ENCODE measurements around the gene OBP2B. TPM values are rescaled to one million over a fixed set of nuclear protein-coding genes. Genes with fewer than 3 reads are reported as not detected.
"Not testable (repeated sequence)": the region's sequence is repeated elsewhere in the genome, so short reads cannot be mapped to it uniquely, and the experiment has no call there.

The OBP2B gene
- polyA plus RNA-seq, 1 donor (not counting 4 experiments of a cell fraction or from before 2014, with no cell fraction given), result not detected

GRCh38 chr9:133208171-133208879 is 725 bp downstream of the OBP2B start:
- H3K4me1 ChIP-seq (ENCODE audit: control insufficient read depth, extremely low read depth, insufficient read depth, low read length); H3K36me3 ChIP-seq (ENCODE audit: control insufficient read depth in 2 of 2, extremely low read depth in 1 of 2, insufficient read depth in 2 of 2, low read length in 2 of 2); DNase-seq (ENCODE audit: low read depth, low spot score); H3K9me3 ChIP-seq (ENCODE audit: control insufficient read depth, low read depth, low read length); H3K9me1 ChIP-seq (ENCODE audit: control insufficient read depth, extremely low read depth, insufficient read depth, low read length); H3K4me2 ChIP-seq (ENCODE audit: control insufficient read depth, extremely low read depth, insufficient read depth, low read depth, low read length); dilution Hi-C loops (cut with MboI; ENCODE audit: extremely low pct_ligation_motif_present, low sequenced_read_pairs); H2AFZ ChIP-seq (ENCODE audit: control insufficient read depth, low read length); H3K4me3 ChIP-seq (ENCODE audit: control insufficient read depth in 2 of 3, extremely low read depth in 1 of 3, insufficient read depth in 2 of 3, low read depth in 1 of 3, low read length in 3 of 3); FAIRE-seq; H3K27me3 ChIP-seq (ENCODE audit: control insufficient read depth, extremely low read depth, insufficient read depth, low read length); H4K20me1 ChIP-seq (ENCODE audit: control insufficient read depth, extremely low read depth, insufficient read depth, low read length); H3K9ac ChIP-seq (ENCODE audit: control insufficient read depth, extremely low read depth, insufficient read depth, low read length); H3K79me2 ChIP-seq (ENCODE audit: control insufficient read depth, insufficient read depth, low read length); H3K27ac ChIP-seq (ENCODE audit: control insufficient read depth, insufficient read depth, low read length): not testable (repeated sequence)

GRCh38 chr9:133207540-133208170 is 1.4 kb downstream of the OBP2B start:
- Histone ChIP-seq H3K4me2 (ENCODE audit: control insufficient read depth, extremely low read depth, insufficient read depth, low read depth, low read length) (no peak overlapping the region), H3K9ac (ENCODE audit: control insufficient read depth, extremely low read depth, insufficient read depth, low read length) (no peak overlapping the region), H3K4me1 (ENCODE audit: control insufficient read depth, extremely low read depth, insufficient read depth, low read length) (no peaks in the 10 kb centered on the region), H3K36me3 (ENCODE audit: control insufficient read depth in 2 of 2, extremely low read depth in 1 of 2, insufficient read depth in 2 of 2, low read length in 2 of 2) (no peaks in the 10 kb centered on the region), H3K9me1 (ENCODE audit: control insufficient read depth, extremely low read depth, insufficient read depth, low read length) (no peaks in the 10 kb centered on the region), H3K4me3 (ENCODE audit: control insufficient read depth in 2 of 3, extremely low read depth in 1 of 3, insufficient read depth in 2 of 3, low read depth in 1 of 3, low read length in 3 of 3) (no peak overlapping the region), H3K27ac (ENCODE audit: control insufficient read depth, insufficient read depth, low read length) (no peak overlapping the region), H3K79me2 (ENCODE audit: control insufficient read depth, insufficient read depth, low read length) (no peaks in the 10 kb centered on the region), H2AFZ (ENCODE audit: control insufficient read depth, low read length) (no peak overlapping the region), H3K27me3 (ENCODE audit: control insufficient read depth, extremely low read depth, insufficient read depth, low read length) (peaks cover 9% of the 10 kb centered on the region), H4K20me1 (ENCODE audit: control insufficient read depth, extremely low read depth, insufficient read depth, low read length) (no peaks in the 10 kb centered on the region), H3K9me3 (ENCODE audit: control insufficient read depth, low read depth, low read length) (no peaks in the 10 kb centered on the region)
- no peak for FAIRE-seq
- dilution Hi-C loops (cut with MboI; ENCODE audit: extremely low pct_ligation_motif_present, low sequenced_read_pairs), result no loop called here
- TF ChIP-seq CTCF (optimal IDR thresholded peaks at IDR 0.05 in 1 of 3, IDR thresholded peaks at IDR 0.05 in 1 of 3, conservative IDR thresholded peaks at IDR 0.05 in 1 of 3; ENCODE audit: extremely low read depth in 1 of 3, insufficient read depth in 2 of 3, low read length in 3 of 3), result no peak
- TF ChIP-seq EZH2 (IDR thresholded peaks at IDR 0.05; ENCODE audit: low read length), result no peak
- DNase-seq (ENCODE audit: low read depth, low spot score), result no peak
